ENCODE data around the gene SULF2. TPM values are rescaled to one million over a fixed set of nuclear protein-coding genes. Genes with fewer than 3 reads are reported as not detected.

The SULF2 gene
- total RNA-seq, 1 donor from 2014 or later: 40.4 TPM

DNA sequence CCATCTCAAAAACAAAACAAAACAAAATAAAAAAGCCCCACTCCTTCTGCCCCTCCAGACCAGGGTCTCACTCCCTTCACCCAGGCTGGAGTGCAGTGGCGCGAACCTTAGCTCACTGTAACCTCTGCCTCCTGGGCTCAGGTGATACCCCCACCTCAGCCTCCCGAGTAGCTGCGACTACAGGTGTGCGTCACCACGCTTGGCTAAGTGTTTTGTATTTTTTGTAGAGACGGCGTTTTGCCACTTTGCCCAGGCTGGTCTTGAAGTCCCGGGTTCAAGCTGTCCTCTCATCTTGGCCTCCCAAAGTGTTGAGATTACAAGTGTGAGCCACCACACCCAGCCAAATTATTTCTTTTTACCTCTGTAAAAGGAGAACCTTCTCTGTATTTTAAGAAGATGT is 173.5 kb downstream of the SULF2 start:
- TF ChIP-seq, protein P1, sequence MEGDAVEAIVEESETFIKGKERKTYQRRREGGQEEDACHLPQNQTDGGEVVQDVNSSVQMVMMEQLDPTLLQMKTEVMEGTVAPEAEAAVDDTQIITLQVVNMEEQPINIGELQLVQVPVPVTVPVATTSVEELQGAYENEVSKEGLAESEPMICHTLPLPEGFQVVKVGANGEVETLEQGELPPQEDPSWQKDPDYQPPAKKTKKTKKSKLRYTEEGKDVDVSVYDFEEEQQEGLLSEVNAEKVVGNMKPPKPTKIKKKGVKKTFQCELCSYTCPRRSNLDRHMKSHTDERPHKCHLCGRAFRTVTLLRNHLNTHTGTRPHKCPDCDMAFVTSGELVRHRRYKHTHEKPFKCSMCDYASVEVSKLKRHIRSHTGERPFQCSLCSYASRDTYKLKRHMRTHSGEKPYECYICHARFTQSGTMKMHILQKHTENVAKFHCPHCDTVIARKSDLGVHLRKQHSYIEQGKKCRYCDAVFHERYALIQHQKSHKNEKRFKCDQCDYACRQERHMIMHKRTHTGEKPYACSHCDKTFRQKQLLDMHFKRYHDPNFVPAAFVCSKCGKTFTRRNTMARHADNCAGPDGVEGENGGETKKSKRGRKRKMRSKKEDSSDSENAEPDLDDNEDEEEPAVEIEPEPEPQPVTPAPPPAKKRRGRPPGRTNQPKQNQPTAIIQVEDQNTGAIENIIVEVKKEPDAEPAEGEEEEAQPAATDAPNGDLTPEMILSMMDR (IDR thresholded peaks at IDR 0.05): no peak
- H3K9me3 Mint-ChIP-seq (ENCODE audit: unreplicated experiment): no peaks in the 10 kb centered on the region
- no peak for DNase-seq (ENCODE audit: extremely low spot score, unreplicated experiment)
- no peak overlapping the region for H3K4me3 Mint-ChIP-seq (ENCODE audit: unreplicated experiment)
- no peaks in the 10 kb centered on the region for H3K27me3 Mint-ChIP-seq (ENCODE audit: unreplicated experiment)
- peak overlapping the region; percentile 42 for H3K27ac Mint-ChIP-seq (ENCODE audit: unreplicated experiment)
- H3K36me3 Mint-ChIP-seq (ENCODE audit: unreplicated experiment): peaks cover 4% of the 10 kb centered on the region
- H3K4me1 Mint-ChIP-seq (ENCODE audit: unreplicated experiment): peaks cover 35% of the 10 kb centered on the region

DNA sequence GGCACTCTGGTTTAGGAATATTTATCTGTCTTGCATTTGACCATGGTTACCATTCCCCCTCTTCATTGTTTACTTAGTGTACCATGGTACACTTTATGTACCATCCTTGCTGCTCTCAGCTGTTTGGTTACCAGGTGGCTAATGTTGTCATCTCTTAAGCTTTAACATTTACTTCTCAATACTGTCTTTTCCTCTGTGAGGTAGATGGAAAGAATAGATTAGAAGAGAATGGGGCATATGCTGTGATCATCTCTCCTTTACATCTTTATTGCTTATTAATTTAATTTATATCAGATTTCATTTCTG is 174.4 kb downstream of the SULF2 start:
- TF ChIP-seq, protein P1 (IDR thresholded peaks at IDR 0.05): no peak
- Mint-ChIP-seq H3K9me3 (ENCODE audit: unreplicated experiment) (no peaks in the 10 kb centered on the region), H3K4me1 (ENCODE audit: unreplicated experiment) (peaks cover 33% of the 10 kb centered on the region), H3K27ac (ENCODE audit: unreplicated experiment) (peak overlapping the region; percentile 92), H3K27me3 (ENCODE audit: unreplicated experiment) (no peaks in the 10 kb centered on the region), H3K36me3 (ENCODE audit: unreplicated experiment) (peaks cover 1% of the 10 kb centered on the region), H3K4me3 (ENCODE audit: unreplicated experiment) (no peak overlapping the region)
- no peak for DNase-seq (ENCODE audit: extremely low spot score, unreplicated experiment)

DNA sequence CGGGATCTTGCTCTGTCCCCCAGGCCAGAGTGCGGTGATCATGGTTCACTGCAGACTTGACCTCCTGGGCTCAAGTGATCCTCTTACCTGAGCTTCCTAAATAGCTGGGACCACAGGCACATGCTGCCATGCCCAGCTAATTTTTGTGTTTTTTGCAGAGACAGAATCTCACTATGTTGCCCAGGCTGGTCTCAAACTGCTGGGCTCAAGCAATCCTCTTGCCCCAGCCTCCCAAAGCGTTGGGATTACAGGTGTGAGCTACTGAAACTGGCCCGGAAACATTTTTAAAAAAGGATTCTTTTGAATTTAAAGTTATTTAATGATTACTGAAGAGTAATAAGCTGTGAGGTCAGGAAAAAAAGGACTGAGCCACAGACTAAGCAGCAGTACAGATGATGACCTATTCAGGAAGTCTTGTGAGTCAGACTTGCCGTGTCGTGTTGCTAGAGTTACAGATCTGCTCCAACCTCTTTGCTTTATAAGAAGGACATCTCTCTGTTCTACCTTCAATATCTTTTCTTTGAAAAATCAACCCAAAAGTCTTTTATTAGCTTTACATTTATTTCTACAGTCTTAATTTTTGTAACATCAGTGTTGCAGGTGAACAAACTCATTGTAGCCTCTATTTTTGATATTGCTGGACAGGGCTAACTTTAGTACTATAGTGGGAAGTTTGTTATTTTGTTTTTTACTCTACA is 174.9 kb downstream of the SULF2 start:
- Mint-ChIP-seq H3K36me3 (ENCODE audit: unreplicated experiment) (peaks cover 3% of the 10 kb centered on the region), H3K27me3 (ENCODE audit: unreplicated experiment) (no peaks in the 10 kb centered on the region), H3K27ac (ENCODE audit: unreplicated experiment) (peak overlapping the region; percentile 92), H3K4me1 (ENCODE audit: unreplicated experiment) (peaks cover 33% of the 10 kb centered on the region), H3K9me3 (ENCODE audit: unreplicated experiment) (no peaks in the 10 kb centered on the region), H3K4me3 (ENCODE audit: unreplicated experiment) (peak overlapping the region; percentile 5)
- TF ChIP-seq, protein P1 (IDR thresholded peaks at IDR 0.05): no peak
- DNase-seq (ENCODE audit: extremely low spot score, unreplicated experiment): no peak

DNA sequence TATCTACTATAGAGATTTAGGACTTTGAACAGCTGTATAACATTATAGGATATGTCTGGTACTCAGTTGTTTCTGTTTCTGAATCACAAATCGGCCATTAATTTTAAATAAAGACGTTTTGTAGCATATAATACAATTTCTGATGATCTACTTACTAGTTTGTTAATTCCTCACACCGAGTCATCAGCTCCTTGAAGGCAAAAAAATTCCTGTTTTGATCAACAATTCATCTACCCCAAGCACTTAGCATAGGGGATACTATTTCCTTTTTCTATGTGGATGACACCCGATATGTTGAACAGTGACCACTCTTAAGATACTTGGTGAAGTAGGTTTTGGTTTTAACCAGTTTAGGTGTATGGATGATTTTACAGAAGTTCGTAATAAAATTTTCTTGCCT is 176.3 kb downstream of the SULF2 start:
- Mint-ChIP-seq H3K27me3 (ENCODE audit: unreplicated experiment) (no peaks in the 10 kb centered on the region), H3K4me1 (ENCODE audit: unreplicated experiment) (peaks cover 33% of the 10 kb centered on the region), H3K27ac (ENCODE audit: unreplicated experiment) (peak overlapping the region; percentile 18), H3K36me3 (ENCODE audit: unreplicated experiment) (peaks cover 4% of the 10 kb centered on the region), H3K4me3 (ENCODE audit: unreplicated experiment) (no peak overlapping the region), H3K9me3 (ENCODE audit: unreplicated experiment) (peaks cover under 1% of the 10 kb centered on the region)
- no peak for DNase-seq (ENCODE audit: extremely low spot score, unreplicated experiment)
- TF ChIP-seq, protein P1 (IDR thresholded peaks at IDR 0.05): no peak

Measured in osteocyte (in vitro differentiated cells).